CD8-positive, alpha-beta memory T cell (primary cell): Measurements from ENCODE around the gene ACO2. TPM values are rescaled to one million over a fixed set of nuclear protein-coding genes. Genes with fewer than 3 reads are reported as not detected.

Source experiments
- CTCF ChIA-PET: fragments of 350-600 bp; sonication (Branson Sonifier 250); formaldehyde crosslinking; loops from one replicate; lab custom pipeline; 2021; ENCODE audit warnings: antibody characterized with exemption; lab: Charles Lee
- POLR2A ChIA-PET: fragments of 350-600 bp; sonication (Branson Sonifier 250); formaldehyde crosslinking; loops from one replicate; lab custom pipeline; 2021; ENCODE audit warnings: antibody characterized with exemption; lab: Charles Lee
- DNase-seq, 5 donors: peaks; one replicate each; pipeline versions ENCODE4 v3.0.0 to v3.0.0-alpha.2; 2020 to 2022; ENCODE audit warnings: mixed read lengths in 1 of 5
- H3K27ac ChIP-seq: one replicate; pipeline ENCODE4 v1.7.0; 2013; ENCODE audit warnings: low read depth, mild to moderate bottlenecking, low read length, moderate library complexity
- H3K27me3 ChIP-seq: 2 replicates; pipeline ENCODE4 v1.7.0; 2013; ENCODE audit warnings: low read length, mild to moderate bottlenecking; ENCODE audit not compliant: insufficient read depth, poor library complexity, severe bottlenecking
- H3K36me3 ChIP-seq: 2 replicates; pipeline ENCODE4 v1.7.0; 2013; ENCODE audit warnings: mild to moderate bottlenecking, low read length, moderate library complexity; ENCODE audit not compliant: insufficient read depth
- H3K4me1 ChIP-seq: 2 replicates; pipeline ENCODE4 v1.7.0; 2013; ENCODE audit warnings: mild to moderate bottlenecking, low read length, moderate library complexity; ENCODE audit not compliant: insufficient read depth
- H3K4me3 ChIP-seq: 2 replicates; pipeline ENCODE4 v1.7.0; 2013; ENCODE audit warnings: mild to moderate bottlenecking, low read length
- H3K9me3 ChIP-seq: 2 replicates; pipeline ENCODE4 v1.7.0; 2013; ENCODE audit warnings: mild to moderate bottlenecking, low read length
- H3K27ac Mint-ChIP-seq, 8 donors: one replicate each; pipeline ENCODE4 v1.8.0; 2020 to 2021; ENCODE audit warnings: mixed read lengths in 8 of 8, mild to moderate bottlenecking in 6 of 8, inconsistent platforms in 3 of 8, moderate library complexity in 3 of 8
- H3K27me3 Mint-ChIP-seq, 2 donors: one replicate each; pipeline ENCODE4 v1.8.0; 2020 to 2021; ENCODE audit warnings: mixed read lengths in 2 of 2, mild to moderate bottlenecking in 1 of 2, moderate library complexity in 1 of 2
- H3K36me3 Mint-ChIP-seq, 3 donors: one replicate each; pipeline ENCODE4 v1.8.0; 2020 to 2021; ENCODE audit warnings: mixed read lengths in 3 of 3, inconsistent platforms in 1 of 3, mild to moderate bottlenecking in 1 of 3
- H3K4me1 Mint-ChIP-seq, 3 donors: one replicate each; pipeline ENCODE4 v1.8.0; 2020 to 2021; ENCODE audit warnings: mixed read lengths in 3 of 3, inconsistent platforms in 1 of 3, mild to moderate bottlenecking in 1 of 3
- H3K4me3 Mint-ChIP-seq, 7 donors: one replicate each; pipeline ENCODE4 v1.8.0; 2020 to 2021; ENCODE audit warnings: mixed read lengths in 7 of 7, mild to moderate bottlenecking in 6 of 7, moderate library complexity in 4 of 7, inconsistent platforms in 2 of 7
- H3K9me3 Mint-ChIP-seq, 5 donors: one replicate each; pipeline ENCODE4 v1.8.0; 2020 to 2022; ENCODE audit warnings: mixed read lengths in 5 of 5, mild to moderate bottlenecking in 3 of 5, moderate library complexity in 2 of 5, inconsistent platforms in 1 of 5
- polyA plus RNA-seq: library from polyadenylated mRNA; unstranded; fragments of 300-500 nt; fragmentation: Illumina TruSeq; gene quantifications from one replicate; pipeline ENCODE4 v1.2.3, GENCODE V29; 2021
- total RNA-seq, 2 experiments: library from RNA; stranded (reverse); gene quantifications; one replicate each; pipeline ENCODE4 v1.2.3, GENCODE V29; 2021

The ACO2 gene
- total and polyA plus RNA-seq, 3 experiments from 2014 or later = 92.5 to 114 (median 112) TPM

DNA sequence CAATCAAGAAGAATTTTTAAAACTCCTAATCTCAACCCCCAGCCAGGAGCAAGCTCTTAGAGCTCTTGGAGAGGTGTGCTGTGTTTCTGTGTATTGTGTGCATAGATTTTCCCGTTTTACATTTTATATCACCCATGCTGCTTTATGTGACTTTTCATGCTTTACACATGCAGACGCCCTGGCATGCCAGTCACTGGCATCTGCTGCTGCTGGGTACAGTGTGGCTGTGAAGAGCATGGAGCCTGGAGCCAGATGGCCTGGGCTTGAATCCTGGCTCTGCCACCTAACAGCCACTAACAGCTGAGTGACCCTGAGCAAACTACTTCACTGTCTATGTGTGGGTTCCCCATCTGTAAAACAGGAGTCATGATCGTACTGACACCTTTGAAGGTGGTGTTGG is 52.2 kb downstream of the ACO2 start:
- ChIA-PET POLR2A (no interaction called here), CTCF (interaction anchor here (8.5 kb wide), 1 partner anchor 118 kb away, joined by 119 read pairs; no protein-coding TSS in a partner anchor)
- Mint-ChIP-seq H3K9me3 (no peaks in the 10 kb centered on the region), H3K36me3 (peaks cover 0 to 62% (median 0%) of the 10 kb centered on the region in 3 donors), H3K27me3 (no peaks in the 10 kb centered on the region), H3K27ac (peak overlapping the region in 1 of 8 donors; percentile 23), H3K4me1 (peaks cover 11 to 21% (median 16%) of the 10 kb centered on the region in 3 donors), H3K4me3 (no peak overlapping the region)
- DNase-seq = no peak
- Histone ChIP-seq H3K27ac (no peak overlapping the region), H3K9me3 (no peaks in the 10 kb centered on the region), H3K4me1 (peaks cover 15% of the 10 kb centered on the region), H3K36me3 (peaks cover 8% of the 10 kb centered on the region), H3K4me3 (no peak overlapping the region), H3K27me3 (no peaks in the 10 kb centered on the region)

GRCh38 chr22:41522813-41523212 is 53.9 kb downstream of the ACO2 start:
- Histone ChIP-seq H3K27ac (peak overlapping the region; percentile 60), H3K36me3 (peaks cover 11% of the 10 kb centered on the region), H3K4me1 (peaks cover 15% of the 10 kb centered on the region), H3K27me3 (no peaks in the 10 kb centered on the region), H3K4me3 (no peak overlapping the region), H3K9me3 (no peaks in the 10 kb centered on the region)
- H3K4me1 Mint-ChIP-seq = peaks cover 11 to 27% (median 16%) of the 10 kb centered on the region in 3 donors
- no peaks in the 10 kb centered on the region for H3K9me3 Mint-ChIP-seq
- H3K27me3 Mint-ChIP-seq = no peaks in the 10 kb centered on the region
- POLR2A ChIA-PET = no interaction called here
- H3K27ac Mint-ChIP-seq = peak overlapping the region in 5 of 8 donors; percentile 18 to 74 (median 24)
- peaks cover 0 to 63% (median 0%) of the 10 kb centered on the region in 3 donors for H3K36me3 Mint-ChIP-seq
- H3K4me3 Mint-ChIP-seq = no peak overlapping the region
- no peak for DNase-seq
- CTCF ChIA-PET = interaction anchor here (8.5 kb wide), 1 partner anchor 120 kb away, joined by 119 read pairs; no protein-coding TSS in a partner anchor

DNA sequence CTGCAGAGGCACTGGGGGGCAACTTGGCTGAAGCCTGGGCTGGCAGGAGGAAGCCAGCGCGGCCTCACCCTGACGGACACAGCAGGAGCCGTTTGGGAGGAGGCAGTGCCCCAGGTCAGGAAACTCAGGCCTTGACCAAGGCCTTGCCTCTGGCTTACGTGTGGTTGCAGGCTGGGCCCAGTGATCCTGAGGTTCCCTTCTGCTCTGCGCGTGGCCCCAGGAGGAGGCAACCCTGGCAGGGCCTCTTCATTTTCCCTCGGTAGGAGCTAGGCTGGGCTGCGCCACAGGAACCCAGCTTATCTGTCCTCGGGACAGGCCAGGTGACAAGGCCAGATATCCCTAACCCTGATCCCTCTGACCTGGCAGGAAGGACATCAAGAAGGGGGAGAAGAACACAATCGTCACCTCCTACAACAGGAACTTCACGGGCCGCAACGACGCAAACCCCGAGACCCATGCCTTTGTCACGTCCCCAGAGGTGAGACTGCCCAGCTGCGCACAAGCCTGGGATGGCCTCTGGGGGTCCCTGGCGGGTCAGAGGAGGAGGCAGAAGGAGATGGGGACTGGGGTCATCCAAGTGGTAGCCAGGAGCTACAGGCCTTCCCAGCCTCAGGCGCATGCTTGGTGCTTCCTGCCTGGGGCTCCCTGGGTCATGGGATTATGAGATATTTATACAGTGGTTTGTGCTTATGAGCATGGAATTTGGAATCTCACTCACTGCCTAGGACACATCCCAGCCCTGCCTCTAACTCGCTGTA is 54.7 kb downstream of the ACO2 start:
- Mint-ChIP-seq H3K36me3 (peaks cover 0 to 65% (median 2%) of the 10 kb centered on the region in 3 donors), H3K4me1 (peaks cover 12 to 27% (median 16%) of the 10 kb centered on the region in 3 donors), H3K27ac (peak overlapping the region in 7 of 8 donors; percentile 18 to 85 (median 63)), H3K4me3 (peak overlapping the region in 2 of 7 donors; percentile 31 to 40), H3K27me3 (no peaks in the 10 kb centered on the region), H3K9me3 (no peaks in the 10 kb centered on the region)
- Histone ChIP-seq H3K27ac (peak overlapping the region; percentile 60), H3K9me3 (no peaks in the 10 kb centered on the region), H3K4me1 (peaks cover 15% of the 10 kb centered on the region), H3K36me3 (peaks cover 16% of the 10 kb centered on the region), H3K27me3 (no peaks in the 10 kb centered on the region), H3K4me3 (no peak overlapping the region)
- no peak for DNase-seq
- ChIA-PET CTCF (interaction anchor here (2.0 to 8.5 kb wide), 2 partner anchors 9 to 121 kb away, joined by 7 to 119 read pairs; no protein-coding TSS in a partner anchor), POLR2A (no interaction called here)

GRCh38 chr22:41524251-41524661 is 55.3 kb downstream of the ACO2 start:
- peak overlapping the region; percentile 42 to 86 (median 71) for H3K27ac Mint-ChIP-seq
- H3K4me1 Mint-ChIP-seq = peaks cover 14 to 27% (median 16%) of the 10 kb centered on the region in 3 donors
- peaks cover 16% of the 10 kb centered on the region for H3K36me3 ChIP-seq
- H3K27me3 Mint-ChIP-seq = no peaks in the 10 kb centered on the region
- no peak overlapping the region for H3K4me3 ChIP-seq
- H3K27ac ChIP-seq = peak overlapping the region; percentile 60
- peak overlapping the region in 1 of 7 donors; percentile 31 for H3K4me3 Mint-ChIP-seq
- POLR2A ChIA-PET = interaction anchor here (0.6 to 1.7 kb wide), 3 partner anchors 76 to 120 kb away, joined by 3 to 10 read pairs (median 5); no protein-coding TSS in a partner anchor
- H3K4me1 ChIP-seq = peaks cover 15% of the 10 kb centered on the region
- CTCF ChIA-PET = interaction anchor here (1.2 to 8.5 kb wide), 5 partner anchors 10 to 121 kb away, joined by 3 to 119 read pairs (median 7); no protein-coding TSS in a partner anchor
- no peaks in the 10 kb centered on the region for H3K9me3 Mint-ChIP-seq
- H3K27me3 ChIP-seq = no peaks in the 10 kb centered on the region
- no peaks in the 10 kb centered on the region for H3K9me3 ChIP-seq
- H3K36me3 Mint-ChIP-seq = peaks cover 0 to 68% (median 5%) of the 10 kb centered on the region in 3 donors
- DNase-seq = no peak

- Mint-ChIP-seq H3K27ac (peak overlapping the region; percentile 42 to 92 (median 79)), H3K4me1 (peaks cover 14 to 27% (median 16%) of the 10 kb centered on the region in 3 donors), H3K9me3 (no peaks in the 10 kb centered on the region), H3K36me3 (peaks cover 0 to 70% (median 5%) of the 10 kb centered on the region in 3 donors), H3K27me3 (no peaks in the 10 kb centered on the region), H3K4me3 (peak overlapping the region in 1 of 7 donors; percentile 29)
- Histone ChIP-seq H3K9me3 (no peaks in the 10 kb centered on the region), H3K4me1 (peaks cover 15% of the 10 kb centered on the region), H3K36me3 (peaks cover 16% of the 10 kb centered on the region), H3K4me3 (no peak overlapping the region), H3K27ac (peak overlapping the region; percentile 60), H3K27me3 (no peaks in the 10 kb centered on the region)
- DNase-seq = peak; percentile 39 to 76 (median 53)
- ChIA-PET CTCF (interaction anchor here (0.7 to 8.5 kb wide), 6 partner anchors 10 to 122 kb away, joined by 3 to 119 read pairs (median 5); partner anchors contain the start of gene PHF5A), POLR2A (interaction anchor here (0.6 to 1.7 kb wide), 4 partner anchors 67 to 121 kb away, joined by 3 to 10 read pairs (median 4); no protein-coding TSS in a partner anchor)
These were observed 56.0 kb downstream of the ACO2 start for GRCh38 chr22:41524809-41525449.

DNA sequence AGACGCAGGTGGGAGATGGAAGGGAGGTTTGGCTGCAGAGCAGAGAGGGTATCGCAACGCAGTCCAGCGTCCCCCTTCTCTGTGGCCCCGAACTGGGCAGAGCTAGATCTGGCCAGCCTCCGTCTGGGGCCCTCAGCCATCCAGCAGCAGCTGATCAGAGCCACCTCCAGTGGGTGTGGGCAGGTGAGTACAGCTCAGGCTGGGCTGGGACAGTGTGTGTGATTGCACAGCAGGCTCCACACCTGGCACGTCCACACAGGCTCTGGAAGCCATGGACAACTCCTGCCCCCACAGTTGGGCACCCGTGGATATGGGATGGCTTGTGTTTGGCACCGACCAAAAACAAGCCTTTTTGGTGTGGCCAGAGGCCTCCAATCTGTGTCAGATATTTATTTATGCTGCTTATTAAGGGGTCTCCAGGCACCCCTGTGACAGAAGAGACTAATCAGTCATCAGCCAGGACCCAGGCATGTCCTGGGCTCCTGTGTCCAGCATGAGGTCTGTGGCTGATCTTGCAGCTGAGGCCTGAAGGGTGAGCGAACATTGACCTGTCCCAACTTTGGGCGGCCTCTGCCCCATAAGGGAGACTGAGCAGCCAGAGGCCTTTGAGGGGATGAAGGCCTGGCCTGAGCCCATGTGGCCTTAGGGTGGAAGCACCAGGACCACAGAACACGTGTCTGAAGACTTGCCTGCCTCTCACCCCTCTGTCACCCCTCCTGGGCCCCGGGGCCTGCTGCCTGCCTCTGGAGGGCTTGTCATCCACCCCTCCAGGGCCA is 56.7 kb downstream of the ACO2 start:
- Mint-ChIP-seq H3K27me3 (no peaks in the 10 kb centered on the region), H3K36me3 (peaks cover 0 to 74% (median 5%) of the 10 kb centered on the region in 3 donors), H3K9me3 (no peaks in the 10 kb centered on the region), H3K4me1 (peaks cover 14 to 27% (median 16%) of the 10 kb centered on the region in 3 donors), H3K27ac (peak overlapping the region in 5 of 8 donors; percentile 23 to 92 (median 81)), H3K4me3 (no peak overlapping the region)
- ChIA-PET POLR2A (interaction anchor here (0.6 to 1.7 kb wide), 3 partner anchors 68 to 122 kb away, joined by 3 to 10 read pairs (median 5); no protein-coding TSS in a partner anchor), CTCF (interaction anchor here (0.7 to 8.5 kb wide), 6 partner anchors 27 to 123 kb away, joined by 3 to 119 read pairs (median 4); partner anchors contain the start of gene PHF5A)
- H3K4me3 ChIP-seq = no peak overlapping the region
- DNase-seq = no peak
- peaks cover 16% of the 10 kb centered on the region for H3K36me3 ChIP-seq
- no peaks in the 10 kb centered on the region for H3K27me3 ChIP-seq
- peaks cover 15% of the 10 kb centered on the region for H3K4me1 ChIP-seq
- H3K9me3 ChIP-seq = no peaks in the 10 kb centered on the region
- no peak overlapping the region for H3K27ac ChIP-seq
